Measurements from ENCODE around the gene BRSK2. TPM values are rescaled to one million over a fixed set of nuclear protein-coding genes. Genes with fewer than 3 reads are reported as not detected.

BRSK2 gene
- total and polyA plus RNA-seq, 2 of the 4 experiments (the other 2 are of a cell fraction) = 0.18 to 0.62 TPM

GRCh38 chr11:1498262-1498661, 108.5 kb downstream of the BRSK2 start:
- POLR2A ChIA-PET (ENCODE audit: unreplicated experiment) = no interaction called here
- Histone ChIP-seq H3K56ac (ENCODE audit: extremely low read depth, insufficient read depth, low read length) (no peak overlapping the region), H3K27ac (ENCODE audit: insufficient read depth, low read length) (no peak overlapping the region), H3K23ac (ENCODE audit: low read depth, low read length) (no peak overlapping the region), H4K20me1 (ENCODE audit: insufficient read depth, low read length) (peaks cover 78% of the 10 kb centered on the region), H2BK120ac (ENCODE audit: low read depth, low read length) (no peak overlapping the region), H2BK5ac (ENCODE audit: low read depth, low read length, poor library complexity, severe bottlenecking) (no peak overlapping the region), H3K18ac (ENCODE audit: low read depth, low read length) (no peak overlapping the region), H3K4me3 (ENCODE audit: insufficient read depth, low read depth, low read length) (no peak overlapping the region), H2BK15ac (ENCODE audit: low read depth, low read length) (no peak overlapping the region), H3K36me3 (ENCODE audit: control insufficient read depth, insufficient read depth, low read length) (peaks cover 4% of the 10 kb centered on the region), H4K8ac (ENCODE audit: low read depth in 2 of 2, low read length in 2 of 2) (no peak overlapping the region), H2AFZ (replicated peaks; ENCODE audit: low read length, poor library complexity) (no peak overlapping the region), H3K79me1 (ENCODE audit: low read depth in 1 of 2, low read length in 2 of 2) (peaks cover 37 to 72% of the 10 kb centered on the region in 2 experiments), H3K14ac (replicated peaks; ENCODE audit: low read depth, low read length) (no peak overlapping the region), H2BK20ac (ENCODE audit: low read depth, low read length) (no peak overlapping the region), H2AK9ac (replicated peaks; ENCODE audit: low read depth, low read length, poor library complexity) (no peak overlapping the region), H2AK5ac (ENCODE audit: low read depth, low read length) (no peak overlapping the region), H3K4ac (ENCODE audit: low read depth, low read length) (no peak overlapping the region), H4K91ac (ENCODE audit: insufficient read depth, low read depth, low read length) (no peak overlapping the region), H3K27me3 (ENCODE audit: control insufficient read depth, insufficient read depth, low read length) (no peaks in the 10 kb centered on the region), H3K4me1 (ENCODE audit: control insufficient read depth, insufficient read depth, low read length) (no peaks in the 10 kb centered on the region; the same call in 1 of the 2 replicates), H3K9me3 (ENCODE audit: control insufficient read depth, insufficient read depth, low read length) (no peaks in the 10 kb centered on the region), H3K4me2 (ENCODE audit: low read depth, low read length) (no peak overlapping the region), H3K9ac (ENCODE audit: low read depth, low read length) (no peak overlapping the region), H3K9me1 (ENCODE audit: insufficient read depth, low read length) (peaks cover 15% of the 10 kb centered on the region), H4K5ac (ENCODE audit: low read depth, low read length) (no peak overlapping the region)
- dilution Hi-C loops (cut with HindIII; ENCODE audit: low sequenced_read_pairs, unreplicated experiment) (no loop called here), intact Hi-C loops (cut with micrococcal nuclease) (no loop called here), in situ Hi-C loops (cut with MboI; ENCODE audit: low sequenced_read_pairs) (no loop called here)
- ATAC-seq (ENCODE audit: low read depth) (no peak), DNase-seq (no peak)
- CTCF ChIA-PET = no interaction called here
- BruUV-seq (replicated peaks) = no TSS peak
- WGBS, 2 experiments (ENCODE audit: extremely low coverage in 2 of 2, insufficient read length in 1 of 2) = 93% methylated on average over 5 of the region's 13 CpGs; no CpG with 5 or more reads in 1 of the 2 experiments
- no peak for TF ChIP-seq BHLHE40 (IDR thresholded peaks at IDR 0.05; ENCODE audit: low read depth, low read length)
- no peak for TF ChIP-seq MAZ (IDR thresholded peaks at IDR 0.05; ENCODE audit: borderline replicate concordance, low read depth, low read length)
- TF ChIP-seq USF2 (IDR thresholded peaks at IDR 0.05; ENCODE audit: low read depth, low read length) = no peak

Measured in IMR-90 (cell line).